ENCODE data around the gene MAP7.
"Not testable (repeated sequence)": the region's sequence is repeated elsewhere in the genome, so short reads cannot be mapped to it uniquely, and the experiment has no call there.

The MAP7 gene

DNA sequence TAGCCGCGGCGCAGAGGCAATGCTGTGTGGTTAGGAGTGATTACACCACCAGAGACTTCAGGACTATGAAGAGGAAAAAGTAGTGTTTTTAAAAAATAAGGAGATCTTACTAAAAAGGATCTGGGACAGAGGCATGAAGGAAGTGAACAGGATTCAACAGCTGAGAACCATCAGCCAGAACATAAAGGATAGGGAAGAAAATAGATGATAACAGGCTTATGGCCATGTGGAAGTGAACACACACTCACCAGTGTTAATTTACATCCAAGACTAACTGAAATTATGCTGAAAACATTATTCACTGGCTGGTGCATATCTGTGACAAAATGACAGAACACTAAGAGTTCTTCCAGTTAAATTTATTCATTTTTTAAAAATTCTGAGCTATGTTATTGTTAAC is 213.1 kb downstream of the MAP7 start:
- DNase-seq (ENCODE audit: low spot score): no peak

DNA sequence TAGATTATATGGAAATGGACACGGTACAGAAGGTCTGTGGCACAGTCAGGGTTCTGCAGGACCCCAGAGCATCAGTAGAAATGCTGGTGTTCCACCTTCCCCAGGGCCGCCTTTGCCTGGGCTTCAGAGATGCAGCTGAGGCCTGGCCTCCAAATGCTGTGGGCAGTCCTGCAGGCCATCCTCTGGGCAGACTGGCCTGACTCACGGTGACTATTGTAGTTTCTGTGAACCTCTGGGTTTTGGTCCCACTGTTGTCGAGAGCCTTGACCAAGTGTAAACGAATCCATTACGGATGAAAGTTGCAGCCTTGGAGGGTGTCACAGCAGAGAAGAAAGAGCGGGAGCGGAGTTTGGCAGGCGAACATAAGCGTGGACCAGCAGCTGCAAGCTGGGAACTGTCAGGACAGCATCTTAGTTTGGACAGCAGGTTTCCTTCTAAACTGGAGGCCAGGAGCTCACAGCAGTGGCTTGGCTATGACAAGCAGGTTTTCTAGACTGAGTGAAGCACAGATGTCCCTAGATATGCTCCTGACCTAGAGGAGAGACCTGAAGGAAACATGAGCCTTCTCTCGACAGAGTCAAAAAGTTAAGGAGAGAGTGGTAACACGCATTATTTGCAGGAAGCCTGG is 214.4 kb downstream of the MAP7 start:
- DNase-seq (ENCODE audit: low spot score): peak; percentile 28

DNA sequence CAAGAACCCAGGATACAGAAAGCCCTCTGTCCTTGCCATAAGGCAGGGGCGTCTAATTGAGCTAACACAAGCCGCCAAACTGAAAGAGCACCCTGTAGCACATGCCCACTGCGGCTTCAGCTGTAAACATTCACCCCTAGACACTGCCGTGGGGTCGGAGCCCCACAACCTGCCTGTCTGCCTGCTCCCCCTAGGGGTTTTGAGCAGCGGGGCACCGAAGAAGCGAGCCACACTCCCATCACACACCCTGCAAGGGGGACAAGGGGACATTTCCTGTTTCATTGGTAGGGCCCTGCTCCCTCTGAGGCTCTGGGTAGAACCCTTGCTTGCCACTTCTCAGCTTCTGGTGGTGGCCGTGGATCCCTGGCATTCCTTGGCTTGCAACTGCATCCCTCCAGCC is 215.4 kb downstream of the MAP7 start:
- no peak for DNase-seq (ENCODE audit: low spot score)

DNA sequence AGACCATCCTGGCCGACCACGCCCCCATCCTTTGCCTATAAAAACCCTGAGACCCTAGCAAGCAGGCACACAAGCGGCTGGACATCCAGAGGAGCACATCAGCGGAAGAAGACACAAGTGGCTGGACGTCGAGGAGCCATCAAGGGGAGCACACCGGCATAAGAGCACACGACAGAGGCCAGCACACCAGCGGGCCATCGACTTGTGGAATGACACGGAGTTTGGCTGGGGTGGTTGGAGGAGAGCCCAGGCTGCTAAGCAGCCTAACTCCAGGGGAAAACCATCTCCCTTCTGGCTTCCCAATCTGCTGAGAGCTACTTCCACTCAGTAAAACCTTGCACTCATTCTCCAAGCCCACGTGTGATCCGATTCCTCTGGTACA is 215.8 kb downstream of the MAP7 start:
- DNase-seq (ENCODE audit: low spot score): peak; percentile 64

DNA sequence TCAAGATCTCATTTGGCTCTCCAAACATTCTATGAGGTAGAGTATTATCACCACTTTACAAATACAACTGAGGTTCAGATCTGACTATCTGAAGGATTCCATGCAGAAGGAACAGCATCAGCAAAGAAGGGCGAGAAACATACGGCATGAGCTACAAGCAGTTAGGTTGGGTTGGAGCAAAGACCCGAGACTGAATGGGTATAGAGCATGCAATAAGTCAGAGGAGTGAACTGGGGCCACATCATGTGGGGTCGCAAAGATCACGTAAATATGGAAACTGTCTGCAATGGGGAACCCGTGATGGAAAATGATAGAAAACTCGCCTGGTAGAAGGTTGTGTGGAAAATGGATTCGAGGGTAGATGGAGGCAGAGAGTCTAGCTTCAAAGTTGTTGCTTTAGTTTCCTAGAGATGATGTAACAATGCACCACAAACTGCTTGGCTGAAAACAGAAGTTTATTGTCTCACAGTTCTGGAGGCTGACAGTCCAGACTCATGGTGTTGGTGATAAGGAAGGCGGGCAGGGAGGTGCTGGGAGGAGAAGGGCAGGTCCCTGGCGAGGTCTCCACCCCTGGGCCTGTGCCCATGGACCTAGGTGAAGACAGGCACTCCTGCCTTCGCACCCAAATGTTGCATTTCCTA is 216.3 kb downstream of the MAP7 start:
- no peak for DNase-seq (ENCODE audit: low spot score)

DNA sequence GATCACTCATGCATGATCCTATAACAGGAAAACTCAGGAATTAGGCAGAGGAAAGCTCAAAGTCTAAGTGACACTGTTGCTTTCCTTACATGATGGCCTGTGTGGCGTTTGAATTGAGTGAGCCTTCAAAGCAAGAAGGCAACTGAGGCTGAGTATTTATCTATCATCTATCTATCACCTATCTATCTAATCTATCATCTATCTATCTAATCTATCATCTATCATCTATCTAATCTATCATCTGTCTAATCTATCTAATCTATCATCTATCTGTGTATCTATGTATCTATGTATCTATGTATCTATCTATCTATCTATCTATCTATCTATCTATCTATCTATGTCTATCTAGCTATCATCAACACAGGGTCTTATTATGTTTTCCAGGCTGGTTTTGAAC is 218.8 kb downstream of the MAP7 start:
- no peak for DNase-seq (ENCODE audit: low spot score)

DNA sequence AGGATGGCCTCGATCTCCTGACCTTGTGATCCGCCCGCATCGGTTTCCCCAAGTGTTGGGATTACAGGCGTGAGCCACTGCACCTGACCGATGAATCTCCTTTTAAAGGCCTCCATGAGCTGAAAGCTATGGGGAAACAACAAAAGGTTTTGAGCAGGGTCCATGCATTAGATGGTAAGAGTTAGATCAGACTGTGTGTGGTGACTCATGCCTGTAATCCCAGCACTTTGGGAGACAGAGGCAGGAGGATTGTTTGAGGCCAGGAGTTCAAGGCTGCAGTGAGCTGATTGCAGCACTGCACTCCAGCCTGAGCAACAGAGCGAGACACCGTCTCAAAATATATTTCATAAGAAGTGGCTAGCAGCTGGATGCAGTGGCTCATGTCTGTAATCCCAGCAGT is 219.6 kb downstream of the MAP7 start:
- DNase-seq (ENCODE audit: low spot score): no peak

DNA sequence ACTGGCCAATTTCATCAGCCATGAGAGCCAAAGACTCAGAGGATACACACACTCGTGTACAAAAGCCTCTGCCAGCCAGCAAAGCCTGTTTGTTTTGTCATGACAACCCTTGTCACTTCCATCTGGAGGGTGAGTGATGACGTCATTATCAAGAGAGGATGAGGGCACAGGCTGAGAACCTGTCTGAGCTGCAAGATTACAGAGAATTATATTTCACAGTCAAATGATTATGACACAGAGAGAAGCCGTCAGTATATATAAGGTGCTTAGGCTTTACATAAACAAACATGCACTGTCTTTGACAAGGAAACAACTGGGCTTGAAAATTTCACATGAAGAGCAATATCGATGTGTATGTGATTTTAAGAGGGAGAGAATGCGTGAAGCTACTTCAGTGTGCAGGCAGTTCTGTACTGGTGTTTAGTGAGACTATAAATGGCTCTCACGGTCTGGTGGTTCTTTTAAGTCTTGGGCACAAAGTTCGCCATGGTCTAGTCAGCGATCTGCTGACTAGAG is 224.1 kb downstream of the MAP7 start:
- DNase-seq (ENCODE audit: low spot score): peak; percentile 61

DNA sequence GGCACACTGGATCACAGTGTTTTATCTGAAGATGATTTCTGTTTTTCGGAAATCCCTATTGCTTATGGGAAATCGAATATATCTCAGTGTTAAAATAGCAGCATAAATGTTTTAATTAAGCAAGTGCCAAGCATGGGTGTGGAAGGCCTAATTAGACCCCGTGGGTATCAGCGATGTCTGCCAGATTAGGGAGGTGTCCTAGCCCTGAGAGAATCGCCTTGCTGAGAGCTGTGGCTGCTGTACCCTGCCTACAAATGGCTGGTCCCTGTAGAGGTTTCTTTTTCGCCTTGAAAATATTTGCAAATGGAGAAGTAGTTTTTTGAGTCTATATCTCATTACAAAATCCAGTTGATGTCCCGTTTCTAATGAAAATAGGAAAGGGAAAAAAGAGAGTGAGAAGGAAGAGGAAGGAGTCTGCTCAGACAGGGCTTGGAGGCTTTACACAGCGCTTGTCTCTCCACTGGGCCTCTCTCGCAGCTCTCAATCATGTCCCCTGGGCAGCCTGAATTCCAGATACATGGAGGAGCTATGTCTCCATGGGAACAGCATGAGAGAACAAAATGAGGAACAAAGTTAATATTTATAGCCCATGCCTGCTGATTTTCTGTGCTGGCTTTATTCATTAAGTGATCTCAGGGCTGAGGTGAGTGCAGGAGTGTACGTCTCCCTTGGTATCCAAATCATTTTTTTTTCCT is 225.4 kb downstream of the MAP7 start:
- DNase-seq (ENCODE audit: low spot score): peak; percentile 66

DNA sequence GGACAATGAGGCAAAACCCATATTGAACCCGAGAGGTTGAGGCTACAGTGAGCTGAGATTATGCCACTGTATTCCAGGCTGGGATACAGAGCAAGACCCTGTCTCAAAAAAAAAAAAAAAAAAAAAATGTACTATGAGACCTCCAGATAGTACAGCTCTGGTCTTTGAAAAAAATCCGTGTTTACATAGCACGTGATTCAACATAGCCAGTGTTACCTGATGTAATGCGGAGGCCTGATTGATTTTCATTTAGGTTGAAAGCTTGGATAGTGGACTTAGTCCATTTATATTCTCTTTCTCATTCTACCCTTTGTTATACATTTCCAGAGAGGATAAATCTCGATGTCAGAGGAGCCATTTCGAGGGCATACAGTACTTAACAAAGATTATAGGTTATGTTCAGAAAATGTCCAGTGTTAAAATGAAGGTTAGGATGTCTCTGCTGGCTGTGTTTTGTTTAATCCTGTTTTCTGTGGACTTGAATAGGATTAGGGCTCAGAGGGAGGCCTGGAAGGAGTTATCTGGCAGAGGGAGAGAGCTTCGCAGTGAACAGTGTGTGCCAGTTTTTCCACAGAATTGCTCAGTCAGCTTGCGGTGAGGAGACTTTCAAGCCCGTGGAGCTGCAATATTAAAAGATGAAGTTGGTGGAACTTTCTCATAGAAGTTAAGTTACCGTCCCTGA is 226.7 kb downstream of the MAP7 start:
- peak; percentile 72 for DNase-seq (ENCODE audit: low spot score)

DNA sequence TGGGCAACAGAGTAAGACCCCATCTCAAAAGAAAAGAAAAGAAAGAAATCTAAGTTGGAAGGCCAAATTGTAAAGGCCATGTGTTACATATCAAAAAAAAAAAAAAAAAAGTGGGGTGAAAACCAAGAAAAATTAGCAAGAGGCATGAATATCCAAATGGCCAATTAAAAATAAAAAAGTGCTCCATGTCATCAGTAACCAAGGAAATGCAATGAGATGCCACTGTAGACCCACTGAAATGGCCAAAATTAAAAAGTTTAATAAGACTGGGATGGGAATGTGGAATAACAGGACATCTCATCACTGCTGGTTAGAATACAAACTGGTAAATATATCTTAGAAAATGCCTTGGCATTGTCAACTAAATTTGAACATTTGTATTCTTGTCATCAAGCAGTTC is 230.5 kb downstream of the MAP7 start:
- DNase-seq (ENCODE audit: low spot score): no peak

DNA sequence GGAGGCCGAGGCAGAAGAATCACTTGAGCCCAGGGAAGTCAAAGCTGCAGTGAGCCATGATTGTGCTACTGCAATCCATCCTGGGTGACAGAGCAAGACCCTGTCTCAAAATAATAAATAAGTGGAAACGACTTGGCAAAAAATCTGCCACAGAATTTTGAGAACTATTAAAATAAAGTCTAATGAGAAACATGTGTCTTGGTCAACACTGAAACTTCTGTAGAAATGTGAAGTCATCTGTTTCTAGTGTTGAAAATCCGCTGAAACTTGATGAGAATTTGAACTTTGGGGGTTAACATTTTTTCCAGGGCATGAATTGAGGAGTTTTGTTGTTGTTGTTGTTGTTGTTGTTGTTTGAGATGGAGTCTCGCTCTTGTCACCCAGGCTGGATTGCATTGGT is 231.5 kb downstream of the MAP7 start:
- DNase-seq (ENCODE audit: low spot score): no peak

DNA sequence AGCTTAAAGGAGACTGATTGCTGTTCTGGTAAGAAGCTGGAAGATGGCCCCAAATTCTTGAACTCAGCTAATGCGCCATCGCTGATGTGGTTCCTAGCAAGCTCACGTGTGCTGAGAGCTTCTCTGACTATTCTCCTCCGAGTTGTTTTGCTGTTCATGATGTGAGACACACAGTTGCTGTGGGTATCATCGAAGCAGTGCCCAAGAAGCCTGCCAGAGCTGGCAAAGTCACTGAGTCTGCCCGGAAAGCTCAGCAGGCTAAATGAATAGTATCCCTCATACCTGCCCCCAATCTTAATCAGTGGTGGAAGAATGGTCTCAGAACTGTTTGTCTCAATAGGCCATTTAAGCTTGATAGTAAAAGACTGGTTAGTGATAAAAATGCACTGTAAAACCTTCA is 232.3 kb downstream of the MAP7 start:
- peak; percentile 22 for DNase-seq (ENCODE audit: low spot score)

DNA sequence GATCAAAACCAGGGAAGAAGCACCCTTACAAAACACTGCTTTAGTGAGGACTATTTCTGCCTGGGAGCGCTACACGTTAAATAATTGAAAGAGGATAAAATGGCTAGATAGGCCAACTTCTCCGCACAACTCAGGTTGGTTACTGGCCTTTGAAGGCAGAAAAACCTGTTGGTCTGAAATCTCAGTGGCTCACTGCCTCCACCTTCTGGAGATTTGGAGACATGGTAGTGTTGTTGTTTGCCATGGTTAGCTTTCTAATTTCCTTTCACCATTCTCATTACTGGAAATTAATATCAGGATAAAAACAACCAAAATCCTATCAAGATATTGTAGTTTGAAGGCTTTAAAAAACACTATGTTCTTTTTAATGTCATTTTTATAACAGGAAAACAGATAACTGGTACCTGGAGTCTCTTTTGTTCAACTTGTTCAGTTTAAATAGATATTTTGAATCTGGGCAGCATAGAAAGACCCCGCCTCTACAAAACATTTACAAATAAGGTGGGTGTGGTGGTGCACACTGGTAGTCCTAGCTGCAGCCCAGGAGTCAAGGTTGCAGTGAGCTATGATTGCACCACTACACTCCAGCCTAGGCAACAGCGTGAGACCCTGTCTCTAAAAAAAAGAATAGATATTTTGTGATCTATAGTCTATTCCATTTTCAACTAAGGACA is 233.1 kb downstream of the MAP7 start:
- peak; percentile 86 for DNase-seq (ENCODE audit: low spot score)

DNA sequence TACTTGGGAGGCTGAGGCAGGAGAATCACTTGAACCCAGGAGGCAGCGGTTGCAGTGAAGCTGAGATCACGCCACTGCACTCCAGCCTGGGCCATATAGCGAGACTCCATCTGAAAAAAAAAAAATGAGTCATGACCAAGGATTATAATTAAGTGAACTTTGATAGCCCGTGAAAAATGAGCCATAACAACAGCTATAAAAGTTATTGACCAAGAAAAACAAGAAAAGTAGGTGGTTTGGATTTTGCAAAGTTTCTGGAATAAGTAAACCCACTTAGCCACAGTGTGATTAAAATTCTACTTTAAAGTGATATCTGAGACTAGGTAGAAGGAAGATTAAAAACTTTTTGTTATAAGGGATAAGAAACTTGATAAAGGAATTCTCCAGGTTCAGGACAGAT is 234.6 kb downstream of the MAP7 start:
- no peak for DNase-seq (ENCODE audit: low spot score)

DNA sequence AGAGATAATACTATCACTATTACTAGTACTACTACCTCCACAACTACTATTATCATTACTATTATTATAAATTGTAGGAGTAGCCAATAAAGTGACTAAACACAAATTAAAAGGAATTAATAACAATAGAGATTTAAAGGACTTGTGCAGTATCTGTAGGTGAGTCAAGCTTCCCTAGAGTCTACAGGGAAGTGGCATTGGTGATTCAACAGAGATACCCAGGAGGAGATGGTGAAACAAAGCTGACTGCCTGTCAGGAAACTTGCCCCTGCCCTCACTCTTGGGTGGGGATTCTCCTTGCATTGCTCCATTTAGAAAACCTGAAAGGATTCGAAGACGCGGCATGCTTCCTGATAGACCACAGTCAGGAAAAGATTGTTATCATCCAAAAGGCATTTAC is 237.2 kb downstream of the MAP7 start:
- DNase-seq (ENCODE audit: low spot score): no peak

DNA sequence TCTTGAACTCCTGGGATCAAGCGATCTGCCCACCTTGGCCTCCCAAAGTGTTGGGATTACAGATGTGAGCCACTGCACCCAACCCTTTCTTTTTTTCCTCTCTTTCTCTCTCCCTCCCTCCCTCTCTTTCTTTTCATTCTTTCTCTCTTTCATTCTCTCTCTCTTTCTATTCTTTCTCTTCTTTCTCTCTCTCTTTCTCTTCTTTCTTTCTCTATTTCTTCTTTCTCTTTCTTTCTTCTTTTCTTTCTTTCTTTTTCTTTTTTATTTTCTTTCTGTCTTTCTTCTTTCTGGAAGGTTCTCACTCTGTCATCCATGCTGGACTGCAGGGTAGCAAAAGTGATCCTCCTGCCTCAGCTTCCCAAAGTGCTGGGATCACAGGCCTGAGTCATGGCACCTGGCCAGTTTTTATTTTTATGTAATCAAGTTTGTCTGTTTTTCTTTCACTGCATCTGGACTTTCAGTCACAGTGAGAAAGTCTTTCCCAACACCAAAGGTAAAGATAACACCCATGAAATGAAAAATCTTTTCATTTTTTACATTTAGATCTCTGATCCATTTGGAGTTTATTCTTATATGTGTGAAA is 240.4 kb downstream of the MAP7 start:
- DNase-seq (ENCODE audit: low spot score): no peak

DNA sequence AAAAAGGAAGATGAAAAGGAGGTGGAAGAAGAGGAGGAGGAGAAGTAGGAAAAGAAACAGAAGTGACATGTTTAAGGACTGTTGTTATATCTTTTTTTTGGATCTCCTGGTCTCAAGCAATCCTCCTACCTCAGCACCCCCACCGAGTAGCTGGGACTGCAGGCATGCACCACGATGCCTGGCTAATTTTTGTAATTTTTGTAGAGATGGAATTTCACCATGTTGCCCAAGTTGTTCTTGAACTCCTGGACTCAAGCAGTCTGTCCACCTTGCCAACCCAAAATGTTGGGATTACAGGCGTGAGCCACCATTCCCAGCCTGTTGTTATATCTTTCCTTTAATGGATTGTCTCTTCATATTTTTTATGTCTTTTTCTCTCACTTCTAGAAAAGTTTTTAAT is 241.1 kb downstream of the MAP7 start:
- DNase-seq (ENCODE audit: low spot score): no peak

DNA sequence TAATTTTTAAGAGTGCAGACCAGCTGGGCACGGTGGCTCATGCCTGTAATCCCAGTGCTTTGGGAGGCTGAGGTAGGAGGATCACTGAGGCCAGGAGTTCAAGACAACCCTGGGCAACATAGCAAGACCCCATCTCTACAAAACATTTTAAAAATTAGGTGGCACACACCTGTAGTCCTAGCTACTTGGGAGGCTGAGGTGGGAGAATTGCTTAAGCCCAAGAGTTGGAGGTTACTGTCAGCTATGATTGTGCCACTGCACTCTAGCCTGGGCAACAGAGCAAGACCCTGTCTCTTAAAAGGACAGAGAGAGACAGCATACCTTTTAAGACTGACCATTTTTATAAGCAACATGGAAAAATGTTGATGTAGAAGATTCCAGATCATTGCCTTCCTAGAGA is 241.8 kb downstream of the MAP7 start:
- not testable (repeated sequence) for DNase-seq (ENCODE audit: low spot score)

DNA sequence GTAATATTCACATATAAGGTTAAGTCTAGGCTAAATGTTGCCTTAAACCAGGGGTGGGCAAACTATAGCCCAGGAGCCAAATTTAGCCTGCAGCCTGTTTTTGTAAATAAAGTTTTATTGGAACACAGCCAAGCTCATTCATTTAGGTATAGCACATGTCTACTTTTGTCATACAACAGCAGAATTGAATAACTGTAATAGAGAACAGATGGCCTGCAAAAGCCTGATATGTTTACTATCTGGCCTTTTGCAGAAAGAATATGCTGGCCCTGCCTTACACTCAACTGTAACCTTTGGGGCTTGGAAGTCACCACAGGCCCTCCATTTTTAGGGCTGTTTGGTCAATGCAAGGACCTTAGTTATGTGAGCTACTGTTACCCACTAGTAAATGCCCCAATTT is 242.9 kb downstream of the MAP7 start:
- DNase-seq (ENCODE audit: low spot score): no peak

DNA sequence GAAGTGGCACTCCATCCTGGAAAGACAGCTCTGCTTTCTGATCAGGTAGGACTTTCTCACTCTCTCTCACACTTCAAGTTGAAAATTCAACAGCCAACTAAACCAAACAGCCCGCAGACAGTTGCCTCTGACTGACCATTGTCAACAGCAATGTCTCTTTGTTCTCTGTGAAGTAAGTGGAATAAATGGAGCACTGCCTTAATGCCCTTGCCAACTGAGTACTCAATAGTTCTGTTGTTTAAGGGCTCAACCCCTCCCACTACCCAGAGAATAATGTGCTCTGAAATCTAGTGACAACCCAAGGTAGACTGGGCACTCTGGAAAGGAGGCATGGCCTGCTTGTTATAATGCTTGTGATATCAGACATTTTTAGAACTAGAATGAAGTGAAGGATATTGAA is 243.8 kb downstream of the MAP7 start:
- peak; percentile 94 for DNase-seq (ENCODE audit: low spot score)

DNA sequence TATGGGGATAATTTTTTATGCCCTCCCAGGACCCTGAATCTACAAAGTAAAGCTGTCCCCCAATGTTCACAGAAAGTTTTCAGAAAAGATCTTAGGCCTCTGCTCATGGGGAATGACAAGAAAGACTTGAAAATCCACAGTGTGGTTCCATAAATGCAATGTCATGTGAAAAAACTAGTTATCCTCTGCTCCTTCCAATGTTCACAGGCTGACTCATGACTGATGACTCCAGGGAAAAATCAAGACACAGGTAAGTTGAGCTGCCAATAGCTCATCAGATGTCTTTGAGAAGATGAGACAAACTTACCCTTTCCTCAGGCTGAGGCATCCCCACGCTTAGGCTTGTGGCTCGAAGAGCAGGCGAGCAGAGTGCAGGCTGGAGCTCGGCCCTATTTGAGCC is 245.8 kb downstream of the MAP7 start:
- no peak for DNase-seq (ENCODE audit: low spot score)

All from Ammon's horn (tissue), 1 donor.